GM12873 (cell line): Measurements from ENCODE around the gene SLC9A7.

Source experiments
- CTCF ChIP-seq: IDR thresholded peaks from 2 replicates; pipeline ENCODE4 v1.5.1; 2012; ENCODE audit warnings: low read depth, mild to moderate bottlenecking, moderate library complexity, low read length, control low read depth; ENCODE audit not compliant: insufficient read depth; ENCODE audit errors: missing control alignments

SLC9A7 gene

GRCh38 chrX:46621572-46621971 lies 137.3 kb downstream of the SLC9A7 start:
- TF ChIP-seq CTCF = no peak

- TF ChIP-seq CTCF = no peak
These were observed 138.4 kb downstream of the SLC9A7 start for GRCh38 chrX:46620505-46620904.

- TF ChIP-seq CTCF = no peak
These were observed 140.0 kb downstream of the SLC9A7 start for GRCh38 chrX:46618947-46619346.

- no peak for TF ChIP-seq CTCF
These were observed 141.0 kb downstream of the SLC9A7 start for GRCh38 chrX:46617906-46618305.

- TF ChIP-seq CTCF = no peak
These were observed 147.1 kb downstream of the SLC9A7 start for GRCh38 chrX:46611658-46612362.

- TF ChIP-seq CTCF = no peak
These were observed 148.8 kb downstream of the SLC9A7 start for GRCh38 chrX:46610070-46610658.

- TF ChIP-seq CTCF = no peak
These were observed 151.0 kb downstream of the SLC9A7 start for GRCh38 chrX:46607916-46608315.
